Activated CD8-positive, alpha-beta memory T cell treated with anti-CD3 and anti-CD28 coated beads for 36 hours (primary cell): ENCODE results near the gene LETM1. TPM values are rescaled to one million over a fixed set of nuclear protein-coding genes. Genes with fewer than 3 reads are reported as not detected.

Experiments used
- CTCF ChIA-PET: fragments of 350-600 bp; sonication (Branson Sonifier 250); formaldehyde crosslinking; loops from one replicate; lab custom pipeline; 2021; ENCODE audit warnings: antibody characterized with exemption; lab: Charles Lee
- POLR2A ChIA-PET: fragments of 350-600 bp; sonication (Branson Sonifier 250); formaldehyde crosslinking; loops from one replicate; lab custom pipeline; 2021; ENCODE audit warnings: antibody characterized with exemption; lab: Charles Lee
- total RNA-seq, 2 experiments: library from RNA; stranded (reverse); gene quantifications; one replicate each; pipeline ENCODE4 v1.2.3, GENCODE V29; 2021

LETM1 gene
- total RNA-seq, 2 experiments from 2014 or later = 88.8 to 94.7 TPM

GRCh38 chr4:1778642-1779392 lies 77.1 kb downstream of the LETM1 start:
- ChIA-PET POLR2A (no interaction called here), CTCF (interaction anchor here (1.3 kb wide), 1 partner anchor 32 kb away, joined by 4 read pairs; no protein-coding TSS in a partner anchor)

DNA sequence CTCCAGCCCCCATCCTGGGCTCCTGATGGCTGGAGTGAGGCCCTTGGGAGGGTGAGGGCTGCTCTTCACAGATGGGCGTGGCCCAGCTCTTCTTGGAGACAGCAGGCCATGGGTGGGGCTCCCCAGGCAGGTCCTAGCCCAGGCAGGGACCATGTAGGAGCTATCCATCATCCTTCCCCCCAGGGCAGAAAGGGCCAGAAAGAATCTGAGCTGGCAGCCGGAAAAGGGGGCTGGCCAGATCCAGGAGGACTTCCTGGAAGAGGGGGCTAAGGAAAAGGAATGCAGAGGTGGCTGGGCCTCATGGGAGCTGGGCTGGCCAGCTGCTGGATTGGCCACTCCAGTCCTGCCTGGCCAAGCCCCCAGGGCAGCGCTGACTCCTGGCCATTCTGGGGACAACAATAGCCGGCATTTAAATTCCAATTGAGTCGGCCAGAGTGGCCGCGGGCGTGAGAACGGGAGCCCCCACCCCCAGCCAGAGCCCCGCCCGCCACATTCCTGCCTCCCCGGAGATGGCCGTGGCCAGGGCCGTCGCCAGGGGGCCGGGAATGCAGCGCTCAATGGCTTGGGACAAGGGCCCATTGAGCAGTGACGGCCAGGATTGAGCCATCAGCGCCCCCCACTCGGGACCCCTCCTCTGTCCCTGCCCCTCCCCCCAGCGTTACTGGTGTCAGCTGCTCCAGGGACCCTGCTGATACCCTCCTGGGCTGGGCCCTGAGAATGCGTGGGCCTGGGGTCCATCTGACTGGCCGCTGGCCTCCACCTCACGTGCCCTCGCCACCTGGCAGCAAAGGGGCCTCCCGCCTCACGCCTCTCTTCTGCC lies 77.9 kb downstream of the LETM1 start:
- ChIA-PET CTCF (interaction anchor here (0.9 kb wide), 1 partner anchor 30 kb away, joined by 4 read pairs; no protein-coding TSS in a partner anchor), POLR2A (no interaction called here)

DNA sequence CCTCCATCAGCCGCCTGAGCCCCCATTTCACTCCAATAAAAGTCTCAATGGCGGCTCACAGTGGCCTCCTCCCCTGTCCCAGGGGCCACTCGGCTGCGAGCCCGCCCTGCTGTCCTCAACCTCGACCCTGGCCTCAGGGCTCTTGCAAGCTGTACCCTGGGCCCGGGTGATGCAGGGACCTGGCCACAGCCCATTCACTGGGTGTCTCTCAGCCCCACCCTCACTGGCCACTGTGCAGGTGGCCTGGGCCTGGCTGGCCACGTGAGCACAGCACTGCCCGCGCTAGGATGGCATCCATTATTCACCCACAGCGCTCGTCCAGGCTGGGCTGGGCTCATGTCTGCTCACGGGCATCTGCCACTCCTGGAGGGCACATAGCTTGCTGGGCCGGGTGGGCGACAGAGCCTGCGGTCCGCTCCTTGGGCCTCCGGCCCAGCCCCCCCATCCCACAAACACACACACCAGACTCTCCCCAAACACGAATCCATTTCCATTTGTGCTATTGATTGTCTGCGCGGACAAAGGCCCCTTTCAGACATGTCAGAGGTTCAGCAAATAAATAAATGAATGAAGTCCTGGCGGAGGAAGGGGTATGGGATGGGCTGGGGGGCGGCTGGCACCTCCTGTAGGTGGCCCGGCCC lies 79.3 kb downstream of the LETM1 start:
- POLR2A ChIA-PET = no interaction called here
- CTCF ChIA-PET = interaction anchor here (0.9 kb wide), 1 partner anchor 28 kb away, joined by 4 read pairs; no protein-coding TSS in a partner anchor

DNA sequence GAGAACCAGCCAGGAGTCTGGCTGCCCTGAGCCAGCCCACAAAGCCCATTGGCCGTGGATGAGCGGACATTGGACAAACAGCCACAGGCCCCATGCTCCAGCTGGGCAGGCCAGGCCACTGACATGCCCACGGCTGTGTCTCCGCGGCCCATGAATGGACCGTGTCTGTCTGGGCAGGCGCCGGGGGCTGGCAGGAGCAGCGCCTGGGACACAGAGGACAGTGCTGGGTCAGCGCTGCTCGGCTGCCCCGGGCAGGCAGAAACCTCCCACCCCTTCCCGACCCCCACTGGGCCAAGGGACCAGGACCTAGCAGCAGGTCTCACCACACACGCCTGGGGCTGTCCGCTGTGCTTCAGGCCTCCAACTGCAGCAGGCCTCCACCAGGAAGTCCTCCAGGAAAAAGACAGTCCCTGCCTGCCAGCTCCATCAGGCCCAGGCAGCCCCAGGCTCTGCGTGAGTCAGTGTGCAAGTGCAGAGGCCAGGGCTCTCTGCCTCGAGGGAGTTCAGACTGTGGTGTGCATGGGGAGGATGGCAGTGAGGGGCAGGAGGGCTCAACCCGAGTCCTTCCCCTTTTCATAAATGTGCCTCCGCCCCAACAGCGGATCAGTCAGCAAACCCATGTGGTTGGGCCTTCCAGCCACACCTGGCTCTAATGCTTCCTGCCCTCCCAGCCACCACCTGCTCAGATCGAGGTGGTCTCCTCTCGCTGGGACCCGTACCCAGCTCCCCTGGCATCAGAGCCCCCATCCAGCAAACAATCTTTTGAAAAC lies 80.0 kb downstream of the LETM1 start:
- ChIA-PET CTCF (no interaction called here), POLR2A (no interaction called here)

- CTCF ChIA-PET = no interaction called here
- POLR2A ChIA-PET = interaction anchor here (0.6 kb wide), 1 partner anchor 97 kb away, joined by 3 read pairs; the partner anchor contains the start of gene NSD2
Observed at GRCh38 chr4:1773754-1774153, 82.2 kb downstream of the LETM1 start.

GRCh38 chr4:1772853-1773538 lies 83.0 kb downstream of the LETM1 start:
- ChIA-PET POLR2A (interaction anchor here (0.6 kb wide), 1 partner anchor 98 kb away, joined by 3 read pairs; the partner anchor contains the start of gene NSD2), CTCF (no interaction called here)

- ChIA-PET POLR2A (no interaction called here), CTCF (interaction anchor here (0.7 kb wide), 1 partner anchor 45 kb away, joined by 3 read pairs; no protein-coding TSS in a partner anchor)
Observed at GRCh38 chr4:1771555-1772305, 84.2 kb downstream of the LETM1 start.

GRCh38 chr4:1770791-1771231 lies 85.1 kb downstream of the LETM1 start:
- ChIA-PET POLR2A (no interaction called here), CTCF (no interaction called here)

GRCh38 chr4:1770245-1770644 lies 85.7 kb downstream of the LETM1 start:
- CTCF ChIA-PET = no interaction called here
- POLR2A ChIA-PET = no interaction called here

DNA sequence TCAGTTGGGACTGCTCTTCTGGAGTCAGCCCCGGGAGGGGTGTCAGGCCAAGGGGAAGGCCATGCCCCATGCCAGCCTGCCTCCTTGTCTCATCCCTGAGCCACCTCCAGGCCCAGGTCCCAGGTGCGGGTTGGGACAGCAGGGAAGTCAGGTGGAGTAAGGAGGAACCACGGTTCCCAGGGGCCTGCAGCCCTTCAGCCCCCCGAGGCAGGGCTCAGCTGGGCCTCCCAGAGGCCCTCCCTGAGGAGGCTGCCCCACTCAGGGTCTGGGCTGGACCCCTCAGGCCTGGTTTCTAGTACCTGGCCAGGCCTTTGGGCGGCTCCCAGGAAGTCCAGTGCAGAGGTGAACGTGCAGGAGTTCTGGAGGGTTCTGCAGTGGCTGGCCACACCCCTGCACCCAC lies 86.3 kb downstream of the LETM1 start:
- CTCF ChIA-PET = no interaction called here
- POLR2A ChIA-PET = no interaction called here

- ChIA-PET POLR2A (interaction anchor here (0.6 to 0.7 kb wide), 2 partner anchors 22 to 141 kb away, joined by 3 read pairs; no protein-coding TSS in a partner anchor), CTCF (interaction anchor here (1.2 kb wide), 1 partner anchor 40 kb away, joined by 4 read pairs; no protein-coding TSS in a partner anchor)
Observed at GRCh38 chr4:1768367-1769034, 87.5 kb downstream of the LETM1 start.

DNA sequence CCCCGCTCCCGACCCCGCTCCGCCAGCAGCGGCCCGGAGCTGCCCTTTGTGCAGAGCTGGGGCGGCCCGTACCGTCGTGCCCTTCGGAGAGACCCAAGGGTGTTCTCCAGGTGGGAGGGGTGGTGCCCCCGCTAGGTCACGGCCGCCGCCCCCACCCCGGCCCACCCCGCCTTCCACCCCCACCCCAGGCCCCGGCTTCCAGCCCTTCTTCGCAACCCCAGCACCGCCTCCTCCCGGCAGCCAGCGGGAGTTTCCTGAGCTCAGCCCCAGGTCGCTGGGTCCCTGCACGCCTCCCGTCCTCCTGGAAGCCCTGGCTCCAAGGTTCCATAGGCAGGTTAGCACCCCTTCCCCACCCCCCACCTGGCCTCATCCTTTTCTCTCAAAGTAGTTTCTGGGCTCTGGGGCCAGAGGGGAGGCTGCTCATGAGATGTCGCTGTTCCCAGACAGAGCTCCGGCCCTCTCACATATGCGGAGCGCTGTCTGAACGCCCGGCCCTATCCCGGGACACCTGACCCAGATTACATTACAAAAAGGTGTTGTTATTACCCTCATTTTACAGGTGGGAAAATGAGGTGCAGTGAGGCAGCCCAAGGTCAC lies 88.1 kb downstream of the LETM1 start:
- CTCF ChIA-PET = interaction anchor here (1.2 kb wide), 1 partner anchor 41 kb away, joined by 4 read pairs; no protein-coding TSS in a partner anchor
- POLR2A ChIA-PET = interaction anchor here (0.6 to 0.7 kb wide), 3 partner anchors 21 to 142 kb away, joined by 3 read pairs; no protein-coding TSS in a partner anchor

- ChIA-PET POLR2A (interaction anchor here (0.6 kb wide), 1 partner anchor 48 kb away, joined by 3 read pairs; no protein-coding TSS in a partner anchor), CTCF (interaction anchor here (1.2 to 2.0 kb wide), 2 partner anchors 42 kb away, joined by 4 to 5 read pairs; no protein-coding TSS in a partner anchor)
Observed at GRCh38 chr4:1767061-1767769, 88.7 kb downstream of the LETM1 start.

- POLR2A ChIA-PET = no interaction called here
- CTCF ChIA-PET = interaction anchor here (2.0 kb wide), 1 partner anchor 43 kb away, joined by 5 read pairs; no protein-coding TSS in a partner anchor
Observed at GRCh38 chr4:1766106-1767060, 89.6 kb downstream of the LETM1 start.
